Nephron progenitor cell (in vitro differentiated cells): ENCODE data around the gene URI1.
"Not testable (repeated sequence)": the region's sequence is repeated elsewhere in the genome, so short reads cannot be mapped to it uniquely, and the experiment has no call there.

Source experiments
- DNase-seq: peaks from one replicate; pipeline ENCODE4 v3.0.0; 2021
- H3K27ac Mint-ChIP-seq: 2 replicates; pipeline ENCODE4 v1.8.0; 2021; ENCODE audit warnings: mild to moderate bottlenecking, moderate library complexity, mixed read lengths
- H3K27me3 Mint-ChIP-seq: 2 replicates; pipeline ENCODE4 v1.8.0; 2021; ENCODE audit warnings: mild to moderate bottlenecking, low read depth, mixed read lengths; ENCODE audit not compliant: poor library complexity
- H3K36me3 Mint-ChIP-seq: 2 replicates; pipeline ENCODE4 v1.8.0; 2021; ENCODE audit warnings: low read depth, mixed read lengths
- H3K4me1 Mint-ChIP-seq: 2 replicates; pipeline ENCODE4 v1.8.0; 2021; ENCODE audit warnings: mixed read lengths
- H3K4me3 Mint-ChIP-seq: 2 replicates; pipeline ENCODE4 v1.8.0; 2021; ENCODE audit warnings: mild to moderate bottlenecking, moderate library complexity, mixed read lengths
- H3K9me3 Mint-ChIP-seq: 2 replicates; pipeline ENCODE4 v1.8.0; 2021; ENCODE audit warnings: mild to moderate bottlenecking, moderate library complexity, mixed read lengths
- CTCF ChIP-seq: fragments of 200-600 bp; sonication (generic); IDR thresholded peaks from 2 replicates; pipeline ENCODE4 v1.5.0; 2021; ENCODE audit warnings: antibody characterized with exemption

The URI1 gene

GRCh38 chr19:29943615-29944014, 1.6 kb downstream of the URI1 start:
- Mint-ChIP-seq H3K9me3 (peaks cover 39% of the 10 kb centered on the region), H3K4me3 (peak overlapping the region; percentile 97), H3K27me3 (peaks cover 6% of the 10 kb centered on the region), H3K27ac (peak overlapping the region; percentile 77), H3K36me3 (peaks cover 27% of the 10 kb centered on the region), H3K4me1 (peaks cover 30% of the 10 kb centered on the region)
- no peak for DNase-seq
- no peak for TF ChIP-seq CTCF

GRCh38 chr19:29944390-29945012, 2.5 kb downstream of the URI1 start:
- Mint-ChIP-seq H3K27ac (no peak overlapping the region), H3K27me3 (peaks cover 6% of the 10 kb centered on the region), H3K36me3 (peaks cover 32% of the 10 kb centered on the region), H3K4me3 (peak overlapping the region; percentile 72), H3K9me3 (peaks cover 38% of the 10 kb centered on the region), H3K4me1 (peaks cover 30% of the 10 kb centered on the region)
- TF ChIP-seq CTCF, result no peak
- DNase-seq, result no peak

DNA sequence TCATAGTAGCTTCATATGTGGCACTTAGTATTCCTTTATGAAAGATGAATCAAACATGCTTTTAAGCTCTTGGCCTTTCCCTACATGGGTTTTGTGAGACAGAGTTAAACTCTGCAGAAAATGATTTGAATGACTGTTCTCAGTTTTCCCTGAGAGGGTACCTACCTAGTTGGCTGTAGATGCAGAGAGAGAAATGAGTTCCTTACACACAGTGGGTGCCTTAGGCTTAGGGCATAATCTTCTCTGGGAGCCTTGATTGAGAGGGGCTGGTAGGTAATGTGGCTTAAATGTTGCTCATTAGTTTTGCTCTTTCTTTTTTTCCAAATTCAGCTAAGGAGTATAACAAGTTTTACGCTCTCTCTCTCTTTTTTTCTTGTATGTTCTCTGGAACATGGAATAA, 3.0 kb downstream of the URI1 start:
- no peak for DNase-seq
- Mint-ChIP-seq H3K27me3 (peaks cover 6% of the 10 kb centered on the region), H3K36me3 (peaks cover 38% of the 10 kb centered on the region), H3K9me3 (peaks cover 38% of the 10 kb centered on the region), H3K27ac (peak overlapping the region; percentile 19), H3K4me3 (peak overlapping the region; percentile 18), H3K4me1 (peaks cover 30% of the 10 kb centered on the region)
- no peak for TF ChIP-seq CTCF

- peak overlapping the region; percentile 19 for H3K27ac Mint-ChIP-seq
- peaks cover 30% of the 10 kb centered on the region for H3K4me1 Mint-ChIP-seq
- peaks cover 42% of the 10 kb centered on the region for H3K36me3 Mint-ChIP-seq
- peaks cover 6% of the 10 kb centered on the region for H3K27me3 Mint-ChIP-seq
- no peak for TF ChIP-seq CTCF
- no peak for DNase-seq
- peak overlapping the region; percentile 18 for H3K4me3 Mint-ChIP-seq
- H3K9me3 Mint-ChIP-seq, result peaks cover 41% of the 10 kb centered on the region
These were observed 3.4 kb downstream of the URI1 start for GRCh38 chr19:29945433-29945832.

- no peak for TF ChIP-seq CTCF
- no peak overlapping the region for H3K4me3 Mint-ChIP-seq
- H3K4me1 Mint-ChIP-seq, result peaks cover 30% of the 10 kb centered on the region
- peak overlapping the region; percentile 15 for H3K27ac Mint-ChIP-seq
- H3K36me3 Mint-ChIP-seq, result peaks cover 53% of the 10 kb centered on the region
- peaks cover 39% of the 10 kb centered on the region for H3K9me3 Mint-ChIP-seq
- no peaks in the 10 kb centered on the region for H3K27me3 Mint-ChIP-seq
- DNase-seq, result no peak
These were observed 4.6 kb downstream of the URI1 start for GRCh38 chr19:29946645-29947044.

DNA sequence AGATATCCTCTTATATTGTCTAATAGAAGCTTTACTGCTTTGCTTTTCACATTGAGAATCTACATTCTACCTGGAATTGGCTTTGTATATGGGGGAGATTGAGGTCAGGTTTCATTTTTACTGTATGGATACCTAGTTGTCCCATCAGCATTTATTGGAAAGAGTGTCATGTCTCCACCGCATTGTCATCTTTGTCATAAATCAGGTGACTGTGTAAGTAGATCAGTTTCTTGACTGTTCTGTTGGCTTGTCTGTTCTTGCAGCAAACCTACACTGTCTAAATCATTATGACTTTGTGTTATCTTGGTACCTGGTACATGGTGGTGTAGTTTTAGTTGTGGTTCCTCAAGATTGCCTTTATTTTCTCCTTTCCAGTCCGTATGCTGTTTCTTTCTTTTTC, 5.8 kb downstream of the URI1 start:
- Mint-ChIP-seq H3K36me3 (peaks cover 65% of the 10 kb centered on the region), H3K27ac (no peak overlapping the region), H3K4me3 (no peak overlapping the region), H3K27me3 (no peaks in the 10 kb centered on the region), H3K9me3 (peaks cover 47% of the 10 kb centered on the region), H3K4me1 (peaks cover 25% of the 10 kb centered on the region)
- no peak for TF ChIP-seq CTCF
- DNase-seq, result no peak

DNA sequence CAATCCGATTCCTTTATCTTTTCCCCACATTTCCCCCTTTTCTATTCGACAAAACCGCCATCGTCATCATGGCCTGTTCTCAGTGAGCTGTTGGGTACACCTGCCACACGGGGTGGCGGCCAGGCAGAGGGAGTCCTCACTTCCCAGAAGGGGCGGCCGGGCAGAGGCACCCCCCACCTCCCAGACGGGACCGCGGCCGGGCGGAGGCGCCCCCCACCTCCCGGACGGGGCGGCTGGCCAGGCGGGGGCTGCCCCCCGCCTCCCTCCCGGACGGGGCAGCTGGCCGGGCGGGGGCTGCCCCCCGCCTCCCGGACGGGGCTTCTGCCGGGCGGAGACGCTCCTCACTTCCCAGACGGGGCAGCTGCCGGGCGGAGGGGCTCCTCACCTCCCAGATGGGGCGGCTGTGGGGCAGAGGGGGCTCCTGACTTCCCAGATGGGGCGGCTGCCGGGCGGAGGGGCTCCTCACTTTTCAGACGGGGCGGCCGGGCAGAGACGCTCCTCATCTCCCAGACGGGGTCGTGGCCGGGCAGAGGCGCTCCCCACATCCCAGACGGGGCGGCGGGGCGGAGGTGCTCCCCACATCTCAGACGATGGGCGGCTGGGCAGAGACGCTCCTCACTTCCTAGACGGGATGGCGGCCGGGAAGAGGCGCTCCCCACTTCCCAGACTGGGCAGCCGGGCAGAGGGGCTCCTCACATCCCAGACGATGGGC, 6.9 kb downstream of the URI1 start:
- DNase-seq, H3K27me3 Mint-ChIP-seq, H3K4me3 Mint-ChIP-seq, H3K27ac Mint-ChIP-seq: not testable (repeated sequence)
- peaks cover 16% of the 10 kb centered on the region for H3K4me1 Mint-ChIP-seq
- H3K36me3 Mint-ChIP-seq, result peaks cover 75% of the 10 kb centered on the region
- H3K9me3 Mint-ChIP-seq, result peaks cover 54% of the 10 kb centered on the region
